Subcutaneous adipose tissue (tissue), 4 donors: Measurements from ENCODE around the gene OR5K2. TPM values are rescaled to one million over a fixed set of nuclear protein-coding genes. Genes with fewer than 3 reads are reported as not detected.

Source experiments
- total RNA-seq, 4 donors: library from RNA; depleted of rRNA; stranded (reverse); fragments of >200 nt; gene quantifications; one replicate each; pipeline ENCODE4 v1.1.0, GENCODE V29; 2016
- TF ChIP-seq, protein P1 (sequence below): fragments of 450-650 bp; IDR thresholded peaks from one replicate; pipeline ENCODE4 v1.5.1; 2016; ENCODE audit warnings: low read depth, mild to moderate bottlenecking, control low read depth, antibody characterized with exemption, moderate library complexity

OR5K2 gene
- total RNA-seq, 4 donors from 2014 or later: not detected

DNA sequence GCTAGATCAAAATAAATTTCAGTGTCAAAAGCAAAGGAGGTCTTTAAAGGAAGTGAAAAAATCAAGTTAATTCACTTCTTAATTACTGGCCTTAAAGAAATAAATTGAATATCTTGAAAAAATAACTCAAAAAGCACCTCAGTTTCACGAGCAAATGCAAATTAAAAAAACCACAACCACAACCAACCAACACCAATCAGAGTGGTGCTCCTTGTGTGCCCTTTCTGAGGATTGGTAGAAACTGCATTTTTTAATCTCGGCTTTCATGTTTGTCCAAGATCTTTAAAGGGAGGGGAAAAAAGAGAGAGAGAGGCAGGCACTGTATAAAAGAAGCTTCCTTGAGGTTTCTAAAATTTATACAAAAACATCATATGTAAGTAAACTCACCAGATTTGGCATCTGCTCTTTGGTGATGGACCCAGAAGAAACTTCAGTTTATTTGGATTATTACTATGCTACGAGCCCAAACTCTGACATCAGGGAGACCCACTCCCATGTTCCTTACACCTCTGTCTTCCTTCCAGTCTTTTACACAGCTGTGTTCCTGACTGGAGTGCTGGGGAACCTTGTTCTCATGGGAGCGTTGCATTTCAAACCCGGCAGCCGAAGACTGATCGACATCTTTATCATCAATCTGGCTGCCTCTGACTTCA lies 34.3 kb downstream of the OR5K2 start, which contains the start of gene GPR15:
TSS of gene GPR15 (plus strand) at position 357 of the 653 bp plus-strand sequence. CDS start at position 413, 56 bp downstream.
- TF ChIP-seq, protein P1, sequence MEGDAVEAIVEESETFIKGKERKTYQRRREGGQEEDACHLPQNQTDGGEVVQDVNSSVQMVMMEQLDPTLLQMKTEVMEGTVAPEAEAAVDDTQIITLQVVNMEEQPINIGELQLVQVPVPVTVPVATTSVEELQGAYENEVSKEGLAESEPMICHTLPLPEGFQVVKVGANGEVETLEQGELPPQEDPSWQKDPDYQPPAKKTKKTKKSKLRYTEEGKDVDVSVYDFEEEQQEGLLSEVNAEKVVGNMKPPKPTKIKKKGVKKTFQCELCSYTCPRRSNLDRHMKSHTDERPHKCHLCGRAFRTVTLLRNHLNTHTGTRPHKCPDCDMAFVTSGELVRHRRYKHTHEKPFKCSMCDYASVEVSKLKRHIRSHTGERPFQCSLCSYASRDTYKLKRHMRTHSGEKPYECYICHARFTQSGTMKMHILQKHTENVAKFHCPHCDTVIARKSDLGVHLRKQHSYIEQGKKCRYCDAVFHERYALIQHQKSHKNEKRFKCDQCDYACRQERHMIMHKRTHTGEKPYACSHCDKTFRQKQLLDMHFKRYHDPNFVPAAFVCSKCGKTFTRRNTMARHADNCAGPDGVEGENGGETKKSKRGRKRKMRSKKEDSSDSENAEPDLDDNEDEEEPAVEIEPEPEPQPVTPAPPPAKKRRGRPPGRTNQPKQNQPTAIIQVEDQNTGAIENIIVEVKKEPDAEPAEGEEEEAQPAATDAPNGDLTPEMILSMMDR: no peak

DNA sequence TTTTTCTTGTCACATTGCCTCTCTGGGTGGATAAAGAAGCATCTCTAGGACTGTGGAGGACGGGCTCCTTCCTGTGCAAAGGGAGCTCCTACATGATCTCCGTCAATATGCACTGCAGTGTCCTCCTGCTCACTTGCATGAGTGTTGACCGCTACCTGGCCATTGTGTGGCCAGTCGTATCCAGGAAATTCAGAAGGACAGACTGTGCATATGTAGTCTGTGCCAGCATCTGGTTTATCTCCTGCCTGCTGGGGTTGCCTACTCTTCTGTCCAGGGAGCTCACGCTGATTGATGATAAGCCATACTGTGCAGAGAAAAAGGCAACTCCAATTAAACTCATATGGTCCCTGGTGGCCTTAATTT lies 34.8 kb downstream of the OR5K2 start:
- TF ChIP-seq, protein P1: no peak

DNA sequence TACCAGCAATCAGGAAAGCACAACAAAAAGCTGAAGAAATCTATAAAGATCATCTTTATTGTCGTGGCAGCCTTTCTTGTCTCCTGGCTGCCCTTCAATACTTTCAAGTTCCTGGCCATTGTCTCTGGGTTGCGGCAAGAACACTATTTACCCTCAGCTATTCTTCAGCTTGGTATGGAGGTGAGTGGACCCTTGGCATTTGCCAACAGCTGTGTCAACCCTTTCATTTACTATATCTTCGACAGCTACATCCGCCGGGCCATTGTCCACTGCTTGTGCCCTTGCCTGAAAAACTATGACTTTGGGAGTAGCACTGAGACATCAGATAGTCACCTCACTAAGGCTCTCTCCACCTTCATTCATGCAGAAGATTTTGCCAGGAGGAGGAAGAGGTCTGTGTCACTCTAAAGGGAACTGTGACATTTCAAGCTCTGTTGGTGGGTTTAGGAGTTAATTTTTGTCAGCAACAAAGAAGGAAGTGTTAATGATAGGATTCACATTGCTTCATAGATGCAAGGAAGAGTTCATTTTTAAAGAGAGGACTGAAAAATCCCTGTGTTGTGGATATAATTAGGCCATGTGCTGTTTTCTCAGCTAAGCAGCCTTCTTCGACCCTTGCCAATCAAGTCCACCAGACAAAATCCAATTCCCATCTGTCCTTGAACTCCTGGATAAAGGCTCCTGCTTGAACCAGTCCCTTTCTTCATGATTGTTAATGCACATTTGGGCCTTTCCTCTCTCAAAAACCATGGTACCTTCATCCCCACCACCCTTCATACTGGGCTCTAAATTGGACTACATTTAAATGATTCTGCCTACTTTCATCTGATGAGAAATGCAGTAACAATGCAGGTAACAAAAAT lies 35.5 kb downstream of the OR5K2 start:
- TF ChIP-seq, protein P1: no peak

DNA sequence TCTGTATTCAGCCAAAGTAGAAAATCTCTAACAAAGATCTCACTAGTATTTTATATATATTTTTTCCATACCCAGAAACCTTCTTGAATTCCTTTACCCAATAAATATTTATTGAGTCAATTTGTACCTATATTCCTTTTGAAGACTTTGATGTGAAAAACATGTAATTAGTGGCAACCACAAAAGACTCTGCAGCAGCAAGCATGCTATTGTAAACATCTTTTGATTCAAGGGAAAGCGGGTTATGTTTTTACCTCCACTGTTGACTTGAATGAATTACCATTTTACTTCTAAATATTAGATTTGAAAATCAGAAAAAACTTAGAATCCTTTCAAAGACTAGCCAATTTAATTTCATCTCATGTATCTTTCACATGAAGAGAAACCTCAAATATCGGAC lies 36.7 kb downstream of the OR5K2 start:
- TF ChIP-seq, protein P1: no peak

DNA sequence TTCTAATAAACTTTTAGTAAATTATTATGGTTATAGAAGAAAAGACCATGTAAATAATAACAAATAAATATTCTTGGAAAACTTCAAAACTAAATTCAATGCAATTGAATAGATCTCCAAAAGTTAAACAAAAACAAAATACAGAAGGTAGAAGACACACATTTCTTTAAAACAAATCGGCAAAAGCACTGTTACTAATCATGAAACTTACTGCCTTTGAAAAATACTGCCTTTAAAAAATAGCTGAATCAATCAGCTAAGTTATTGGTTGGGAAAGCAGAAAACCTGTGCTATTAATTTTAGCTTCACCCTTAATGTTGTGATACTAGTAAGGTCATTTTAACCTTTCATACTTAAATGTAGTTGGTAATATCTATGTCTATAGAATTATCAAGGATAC lies 37.3 kb downstream of the OR5K2 start:
- TF ChIP-seq, protein P1: no peak

DNA sequence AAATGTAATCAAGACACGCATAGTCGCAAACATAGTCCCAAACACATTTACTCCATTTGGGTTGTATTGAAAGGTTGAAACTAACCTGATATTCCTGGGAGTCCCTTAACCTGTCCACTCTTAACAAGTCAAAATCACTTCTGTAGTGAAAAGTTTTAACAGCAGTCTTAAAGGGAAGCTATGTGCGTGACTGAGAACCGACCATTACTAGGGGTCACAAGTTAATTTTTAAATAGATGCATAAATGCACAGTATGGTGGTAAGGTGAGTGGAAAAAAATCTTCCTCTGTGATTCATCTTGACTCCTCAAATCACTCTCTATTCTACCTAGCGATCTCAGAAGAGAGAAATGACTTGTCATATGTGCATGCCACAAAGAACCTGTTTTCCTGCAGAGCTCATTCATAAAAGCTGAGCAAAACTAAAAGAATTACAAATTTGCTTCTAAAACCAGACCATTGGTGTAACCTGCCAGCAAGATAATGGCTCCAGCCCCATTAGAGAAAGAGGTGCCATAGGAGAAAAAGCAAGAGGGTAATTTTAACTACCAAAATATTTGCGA lies 39.1 kb downstream of the OR5K2 start:
- TF ChIP-seq, protein P1: no peak

DNA sequence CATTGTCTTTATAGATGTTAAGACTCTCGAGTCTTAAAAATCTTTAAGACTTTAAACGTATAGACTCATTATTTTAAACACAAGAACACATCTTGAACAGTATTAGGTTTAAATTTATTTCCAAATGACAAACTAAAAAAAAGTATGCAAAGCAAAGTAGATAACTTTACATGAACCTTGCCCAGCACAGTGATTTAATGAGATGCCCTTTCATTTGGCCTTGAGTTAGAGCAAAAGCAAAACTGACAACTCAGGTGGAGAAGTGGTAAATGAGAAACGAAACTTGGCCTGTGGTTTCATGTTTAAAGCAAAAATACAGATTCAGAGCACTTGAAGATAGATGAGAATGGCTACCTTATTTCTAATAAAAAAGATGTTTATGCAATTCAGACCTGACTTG lies 42.9 kb downstream of the OR5K2 start:
- TF ChIP-seq, protein P1: no peak
